NCI-H526 (cell line): ENCODE measurements around the gene PRTN3.

ENCODE experiments used
- DNase-seq, 2 experiments: peaks; one replicate each; lab custom pipeline; 2025; lab: John Stamatoyannopoulos, UW

Gene PRTN3

GRCh38 chr19:881385-882071 is 40.7 kb downstream of the PRTN3 start:
- no peak for DNase-seq

GRCh38 chr19:882871-883497 is 42.2 kb downstream of the PRTN3 start:
- DNase-seq = no peak

- no peak for DNase-seq
Observed at GRCh38 chr19:883661-884211, 42.9 kb downstream of the PRTN3 start.

- no peak for DNase-seq
Observed at GRCh38 chr19:884420-885211, 43.8 kb downstream of the PRTN3 start.

GRCh38 chr19:885536-886224 is 44.9 kb downstream of the PRTN3 start:
- no peak for DNase-seq

GRCh38 chr19:887072-887471 is 46.3 kb downstream of the PRTN3 start:
- DNase-seq = no peak

GRCh38 chr19:887599-887998 is 46.8 kb downstream of the PRTN3 start:
- DNase-seq = no peak

GRCh38 chr19:888581-889385 is 48.0 kb downstream of the PRTN3 start:
- no peak for DNase-seq

- DNase-seq = no peak
Observed at GRCh38 chr19:889662-890295, 49.0 kb downstream of the PRTN3 start.

- DNase-seq = no peak
Observed at GRCh38 chr19:890831-891230, 50.0 kb downstream of the PRTN3 start.

- peak in 1 of 2 experiments; percentile 19 for DNase-seq
Observed at GRCh38 chr19:891421-892200, 50.8 kb downstream of the PRTN3 start.

- DNase-seq = no peak
Observed at GRCh38 chr19:892243-892893, 51.6 kb downstream of the PRTN3 start.

GRCh38 chr19:892894-893689 is 52.3 kb downstream of the PRTN3 start, which contains the start of the genes MED16 and RNU6-9:
Gene MED16, minus strand, starts transcription at chr19:893187. Its CDS starts 2,056 bp downstream, at chr19:891131.
Gene RNU6-9, plus strand, starts transcription at chr19:893484.
- DNase-seq = peak; percentile 77 to 91

- DNase-seq = no peak
Observed at GRCh38 chr19:896434-896833, 55.6 kb downstream of the PRTN3 start.

- DNase-seq = no peak
Observed at GRCh38 chr19:896999-897398, 56.2 kb downstream of the PRTN3 start.

GRCh38 chr19:897442-898039 is 56.7 kb downstream of the PRTN3 start:
- DNase-seq = no peak
